ENCODE data around the gene MT1X.
A peak's percentile ranks its signal among the peaks of the same experiment; 100 is the strongest.
"Not testable (repeated sequence)": the region's sequence is repeated elsewhere in the genome, so short reads cannot be mapped to it uniquely, and the experiment has no call there.

MT1X gene

GRCh38 chr16:56653218-56653617 lies 29.1 kb upstream of the MT1X start:
- DNase-seq (ENCODE audit: low read depth) = no peak

- peak; percentile 58 for DNase-seq (ENCODE audit: low read depth)
Observed at GRCh38 chr16:56657555-56658326, 24.5 kb upstream of the MT1X start, which contains the start of gene MT1F. Gene MT1F, plus strand, starts transcription at chr16:56657959. Its CDS starts 100 bp downstream, at chr16:56658059.

- no peak for DNase-seq (ENCODE audit: low read depth)
Observed at GRCh38 chr16:56658327-56658875, 23.9 kb upstream of the MT1X start.

- DNase-seq (ENCODE audit: low read depth) = no peak
Observed at GRCh38 chr16:56662357-56663354, 19.6 kb upstream of the MT1X start.

- no peak for DNase-seq (ENCODE audit: low read depth)
Observed at GRCh38 chr16:56664506-56664905, 17.8 kb upstream of the MT1X start.

GRCh38 chr16:56665286-56666261 lies 16.7 kb upstream of the MT1X start:
- DNase-seq (ENCODE audit: low read depth) = not testable (repeated sequence)

GRCh38 chr16:56667581-56668571 lies 14.4 kb upstream of the MT1X start, which contains the start of gene MT1G:
Gene MT1G, minus strand, starts transcription at chr16:56668065. Its CDS starts 72 bp downstream, at chr16:56667993.
- no peak for DNase-seq (ENCODE audit: low read depth)

- DNase-seq (ENCODE audit: low read depth) = no peak
Observed at GRCh38 chr16:56669005-56669839, 13.0 kb upstream of the MT1X start, which contains the start of gene MT1H. Gene MT1H, plus strand, starts transcription at chr16:56669814. Its CDS starts 71 bp downstream, at chr16:56669885.

- DNase-seq (ENCODE audit: low read depth) = no peak
Observed at GRCh38 chr16:56669840-56670619, 12.2 kb upstream of the MT1X start.

- DNase-seq (ENCODE audit: low read depth) = no peak
Observed at GRCh38 chr16:56670620-56670934, 11.7 kb upstream of the MT1X start.

- not testable (repeated sequence) for DNase-seq (ENCODE audit: low read depth)
Observed at GRCh38 chr16:56671691-56672090, 10.6 kb upstream of the MT1X start.

- not testable (repeated sequence) for DNase-seq (ENCODE audit: low read depth)
Observed at GRCh38 chr16:56672171-56672570, 10.1 kb upstream of the MT1X start.

- DNase-seq (ENCODE audit: low read depth) = no peak
Observed at GRCh38 chr16:56672761-56673536, 9.3 kb upstream of the MT1X start.

- DNase-seq (ENCODE audit: low read depth) = no peak
Observed at GRCh38 chr16:56673921-56674320, 8.3 kb upstream of the MT1X start.

- not testable (repeated sequence) for DNase-seq (ENCODE audit: low read depth)
Observed at GRCh38 chr16:56674570-56674969, 7.7 kb upstream of the MT1X start.

- DNase-seq (ENCODE audit: low read depth) = no peak
Observed at GRCh38 chr16:56675685-56676210, 6.5 kb upstream of the MT1X start.

GRCh38 chr16:56677474-56677873 lies 4.8 kb upstream of the MT1X start:
- no peak for DNase-seq (ENCODE audit: low read depth)
